ENCODE results near the gene IRGC.

- TF ChIP-seq CTCF (conservative IDR thresholded peaks at IDR 0.05 in 1 of 2, IDR thresholded peaks at IDR 0.05 in 1 of 2; ENCODE audit: extremely low read depth in 1 of 2, insufficient read depth in 1 of 2, low read depth in 1 of 2, low read length in 2 of 2) (no peak), EZH2 (IDR thresholded peaks at IDR 0.05; ENCODE audit: borderline replicate concordance, low read length) (no peak)
Observed at GRCh38 chr19:43755256-43755801, 39.5 kb downstream of the IRGC start.

All from mammary epithelial cell (primary cell).